Measurements from ENCODE around the gene GDPD3.
A peak's percentile ranks its signal among the peaks of the same experiment; 100 is the strongest.

The GDPD3 gene

GRCh38 chr16:30091474-30092372 lies 21.6 kb downstream of the GDPD3 start, which contains the start of gene TBX6:
Gene TBX6, minus strand, starts transcription at chr16:30091924. Its CDS starts 731 bp downstream, at chr16:30091193.
- peak within 1 kb of the TSS; percentile 64 for H3K9ac ChIP-seq (ENCODE audit: low read depth, low read length)
- peak within 1 kb of the TSS; percentile 97 for H3K4me2 ChIP-seq (ENCODE audit: low read length)
- peaks cover 45% of the 10 kb centered on the region for H3K4me1 ChIP-seq (ENCODE audit: control insufficient read depth, insufficient read depth, low read length)
- H3K4me3 ChIP-seq (ENCODE audit: low read length) = peak within 1 kb of the TSS; percentile 69
- peaks cover 14% of the 10 kb centered on the region for H3K36me3 ChIP-seq (ENCODE audit: insufficient read depth, low read length)
- no peaks in the 10 kb centered on the region for H3K27me3 ChIP-seq (ENCODE audit: control insufficient read depth, insufficient read depth, low read length)
- H3K9me3 ChIP-seq (replicated peaks; ENCODE audit: low read length) = peaks cover 2% of the 10 kb centered on the region

DNA sequence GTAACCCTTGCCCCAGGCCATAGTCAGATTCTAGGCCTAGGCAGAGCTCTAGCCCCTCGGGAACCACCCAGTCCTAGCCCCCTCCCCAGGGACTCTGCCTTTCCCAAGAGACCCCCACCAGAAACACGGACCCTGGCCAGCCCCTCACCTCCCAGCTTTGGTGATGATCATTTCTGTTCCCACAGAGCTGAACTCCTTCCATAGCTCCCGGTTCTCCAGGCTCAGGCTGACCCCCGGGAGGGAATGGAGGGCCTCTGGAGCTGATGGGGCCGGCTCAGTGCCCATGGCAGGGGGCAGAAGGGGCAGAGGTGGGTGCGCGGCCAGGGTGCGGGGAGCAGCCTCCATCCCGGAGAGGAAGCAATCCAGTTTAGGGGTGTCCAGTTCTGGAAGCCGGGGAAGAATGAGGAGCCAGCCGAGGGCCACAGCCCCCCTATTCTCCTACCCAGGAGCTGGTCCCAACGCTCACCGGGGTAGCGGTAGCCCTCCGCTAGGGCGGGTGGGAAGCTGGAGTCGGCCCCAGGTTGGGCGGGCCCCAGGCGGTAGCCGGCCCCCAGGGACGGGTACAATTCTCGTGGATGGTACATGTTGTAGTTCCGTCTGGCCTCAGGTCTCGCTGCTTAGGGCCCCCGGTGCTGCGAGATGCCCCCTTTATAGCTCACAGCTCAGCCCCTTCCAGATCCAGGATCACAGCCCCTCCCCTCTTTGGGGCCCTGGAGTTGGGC lies 22.6 kb downstream of the GDPD3 start:
- Histone ChIP-seq H3K4me1 (ENCODE audit: control insufficient read depth, insufficient read depth, low read length) (peaks cover 40% of the 10 kb centered on the region), H3K27me3 (ENCODE audit: control insufficient read depth, insufficient read depth, low read length) (no peaks in the 10 kb centered on the region), H3K4me2 (ENCODE audit: low read length) (peak overlapping the region; percentile 50), H3K9me3 (replicated peaks; ENCODE audit: low read length) (no peaks in the 10 kb centered on the region), H3K36me3 (ENCODE audit: insufficient read depth, low read length) (peaks cover 19% of the 10 kb centered on the region), H3K9ac (ENCODE audit: low read depth, low read length) (no peak overlapping the region), H3K4me3 (ENCODE audit: low read length) (no peak overlapping the region)

DNA sequence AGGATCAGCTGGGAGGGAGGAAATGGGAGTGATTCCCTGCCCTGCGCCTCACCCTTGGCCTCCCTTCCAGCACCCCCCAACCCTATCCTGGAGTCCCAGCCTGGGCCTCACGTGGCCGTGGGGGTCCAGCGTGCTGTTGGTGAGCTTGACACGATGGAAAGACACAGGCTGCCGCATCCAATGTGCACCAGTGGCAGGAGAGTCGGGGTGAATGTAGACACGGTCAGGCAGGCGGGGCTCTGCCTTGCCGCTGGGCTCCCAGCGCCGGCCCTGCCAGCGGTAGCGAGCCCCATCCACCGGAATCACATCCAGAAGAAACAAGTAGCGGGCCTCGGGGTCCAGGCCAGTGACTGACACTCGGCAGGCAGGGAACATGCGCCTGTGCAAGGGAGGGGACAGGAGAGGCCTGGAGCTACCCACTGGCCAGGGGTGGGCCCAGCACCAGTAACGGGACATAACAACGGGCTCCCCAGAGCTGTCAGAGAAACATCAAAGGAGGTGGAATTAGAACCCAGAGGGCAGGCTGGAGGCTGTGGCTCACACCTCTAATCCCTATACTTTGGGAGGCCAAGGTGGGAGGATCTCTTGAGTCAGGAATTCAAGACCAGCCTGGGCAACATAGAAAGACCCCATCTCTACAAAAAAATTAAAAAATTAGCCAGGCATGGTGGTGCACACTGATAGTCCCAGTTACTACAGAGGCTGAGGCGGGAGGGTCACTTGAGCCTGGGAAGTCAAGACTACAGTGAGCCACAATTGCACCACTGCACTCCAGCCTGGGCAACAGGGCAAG lies 24.3 kb downstream of the GDPD3 start:
- Histone ChIP-seq H3K4me3 (ENCODE audit: low read length) (no peak overlapping the region), H3K9me3 (replicated peaks; ENCODE audit: low read length) (no peaks in the 10 kb centered on the region), H3K4me1 (ENCODE audit: control insufficient read depth, insufficient read depth, low read length) (peaks cover 29% of the 10 kb centered on the region), H3K9ac (ENCODE audit: low read depth, low read length) (no peak overlapping the region), H3K4me2 (ENCODE audit: low read length) (no peak overlapping the region), H3K36me3 (ENCODE audit: insufficient read depth, low read length) (peaks cover 30% of the 10 kb centered on the region), H3K27me3 (ENCODE audit: control insufficient read depth, insufficient read depth, low read length) (no peaks in the 10 kb centered on the region)

DNA sequence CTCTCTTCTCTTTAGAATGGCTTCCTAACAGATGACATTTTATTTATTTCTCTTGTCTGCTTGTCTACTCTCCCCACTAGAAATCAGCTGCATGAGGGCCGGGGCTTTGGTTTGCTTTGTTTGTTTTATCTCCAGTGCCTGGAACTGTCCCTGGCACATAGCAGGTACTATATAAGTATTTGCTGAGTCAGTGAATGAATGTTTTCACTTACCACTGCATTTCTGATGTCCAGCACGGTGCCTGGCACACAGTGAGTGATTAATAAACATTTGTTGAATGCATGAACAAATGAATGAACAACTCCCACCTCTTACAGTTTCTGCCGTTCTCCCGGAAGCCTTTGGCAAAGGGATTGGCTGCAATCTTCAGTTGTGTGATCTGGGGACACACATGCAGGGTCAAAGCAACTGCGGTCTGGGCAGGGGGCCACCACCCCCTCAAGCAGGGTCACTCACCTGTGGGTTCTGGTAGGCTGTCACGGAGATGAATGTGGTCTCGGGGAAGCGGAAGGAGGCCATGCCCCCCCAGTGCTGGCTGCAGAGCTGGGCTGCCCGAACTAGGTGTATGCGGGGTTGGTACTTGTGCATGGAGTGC lies 25.0 kb downstream of the GDPD3 start:
- Histone ChIP-seq H3K4me3 (ENCODE audit: low read length) (no peak overlapping the region), H3K27me3 (ENCODE audit: control insufficient read depth, insufficient read depth, low read length) (no peaks in the 10 kb centered on the region), H3K9ac (ENCODE audit: low read depth, low read length) (no peak overlapping the region), H3K4me1 (ENCODE audit: control insufficient read depth, insufficient read depth, low read length) (peaks cover 29% of the 10 kb centered on the region), H3K4me2 (ENCODE audit: low read length) (no peak overlapping the region), H3K36me3 (ENCODE audit: insufficient read depth, low read length) (peaks cover 37% of the 10 kb centered on the region), H3K9me3 (replicated peaks; ENCODE audit: low read length) (no peaks in the 10 kb centered on the region)

GRCh38 chr16:30087181-30087898 lies 26.0 kb downstream of the GDPD3 start:
- Histone ChIP-seq H3K9ac (ENCODE audit: low read depth, low read length) (no peak overlapping the region), H3K4me3 (ENCODE audit: low read length) (no peak overlapping the region), H3K4me2 (ENCODE audit: low read length) (no peak overlapping the region), H3K9me3 (replicated peaks; ENCODE audit: low read length) (no peaks in the 10 kb centered on the region), H3K4me1 (ENCODE audit: control insufficient read depth, insufficient read depth, low read length) (peaks cover 24% of the 10 kb centered on the region), H3K27me3 (ENCODE audit: control insufficient read depth, insufficient read depth, low read length) (no peaks in the 10 kb centered on the region), H3K36me3 (ENCODE audit: insufficient read depth, low read length) (peaks cover 47% of the 10 kb centered on the region)

- Histone ChIP-seq H3K4me2 (ENCODE audit: low read length) (no peak overlapping the region), H3K9me3 (replicated peaks; ENCODE audit: low read length) (no peaks in the 10 kb centered on the region), H3K4me1 (ENCODE audit: control insufficient read depth, insufficient read depth, low read length) (peaks cover 18% of the 10 kb centered on the region), H3K36me3 (ENCODE audit: insufficient read depth, low read length) (peaks cover 52% of the 10 kb centered on the region), H3K4me3 (ENCODE audit: low read length) (no peak overlapping the region), H3K9ac (ENCODE audit: low read depth, low read length) (no peak overlapping the region), H3K27me3 (ENCODE audit: control insufficient read depth, insufficient read depth, low read length) (no peaks in the 10 kb centered on the region)
These were observed 26.8 kb downstream of the GDPD3 start for GRCh38 chr16:30086291-30087140.

DNA sequence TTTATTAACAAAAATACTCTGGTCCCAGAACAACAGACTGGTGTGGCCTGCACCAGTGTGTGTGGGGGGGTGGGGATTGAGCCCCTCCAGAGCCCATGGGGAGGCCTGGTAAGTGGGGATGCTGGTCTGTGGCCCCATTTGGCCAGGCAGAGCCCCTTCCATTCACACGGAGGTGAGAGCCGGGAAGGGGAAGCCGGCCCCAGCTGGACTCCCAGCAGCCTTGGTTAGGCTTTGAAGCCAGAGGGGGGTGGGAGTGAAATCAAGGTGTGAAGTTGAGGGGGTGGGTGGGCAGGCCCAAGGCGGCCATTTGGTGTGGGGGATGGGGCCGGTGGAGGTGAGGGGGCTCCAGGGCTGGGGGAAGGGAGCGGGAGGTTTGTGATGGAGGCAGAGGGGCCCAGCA lies 27.5 kb downstream of the GDPD3 start:
- H3K36me3 ChIP-seq (ENCODE audit: insufficient read depth, low read length) = peaks cover 59% of the 10 kb centered on the region
- no peaks in the 10 kb centered on the region for H3K9me3 ChIP-seq (replicated peaks; ENCODE audit: low read length)
- no peak overlapping the region for H3K4me2 ChIP-seq (ENCODE audit: low read length)
- H3K4me3 ChIP-seq (ENCODE audit: low read length) = no peak overlapping the region
- no peaks in the 10 kb centered on the region for H3K27me3 ChIP-seq (ENCODE audit: control insufficient read depth, insufficient read depth, low read length)
- peaks cover 15% of the 10 kb centered on the region for H3K4me1 ChIP-seq (ENCODE audit: control insufficient read depth, insufficient read depth, low read length)
- no peak overlapping the region for H3K9ac ChIP-seq (ENCODE audit: low read depth, low read length)

GRCh38 chr16:30085247-30085646 lies 28.1 kb downstream of the GDPD3 start:
- H3K9me3 ChIP-seq (replicated peaks; ENCODE audit: low read length) = no peaks in the 10 kb centered on the region
- no peak overlapping the region for H3K4me2 ChIP-seq (ENCODE audit: low read length)
- H3K4me3 ChIP-seq (ENCODE audit: low read length) = no peak overlapping the region
- H3K9ac ChIP-seq (ENCODE audit: low read depth, low read length) = no peak overlapping the region
- peaks cover 62% of the 10 kb centered on the region for H3K36me3 ChIP-seq (ENCODE audit: insufficient read depth, low read length)
- H3K27me3 ChIP-seq (ENCODE audit: control insufficient read depth, insufficient read depth, low read length) = no peaks in the 10 kb centered on the region
- H3K4me1 ChIP-seq (ENCODE audit: control insufficient read depth, insufficient read depth, low read length) = peaks cover 10% of the 10 kb centered on the region

- Histone ChIP-seq H3K9ac (ENCODE audit: low read depth, low read length) (no peak overlapping the region), H3K27me3 (ENCODE audit: control insufficient read depth, insufficient read depth, low read length) (no peaks in the 10 kb centered on the region), H3K36me3 (ENCODE audit: insufficient read depth, low read length) (peaks cover 66% of the 10 kb centered on the region), H3K4me1 (ENCODE audit: control insufficient read depth, insufficient read depth, low read length) (peaks cover 5% of the 10 kb centered on the region), H3K9me3 (replicated peaks; ENCODE audit: low read length) (no peaks in the 10 kb centered on the region), H3K4me3 (ENCODE audit: low read length) (no peak overlapping the region), H3K4me2 (ENCODE audit: low read length) (no peak overlapping the region)
These were observed 28.5 kb downstream of the GDPD3 start for GRCh38 chr16:30084816-30085159.
